ENCODE results near the gene PTGR2. TPM values are rescaled to one million over a fixed set of nuclear protein-coding genes. Genes with fewer than 3 reads are reported as not detected.
"Not testable (repeated sequence)": the region's sequence is repeated elsewhere in the genome, so short reads cannot be mapped to it uniquely, and the experiment has no call there.

Gene PTGR2
- total RNA-seq, 1 experiment from 2014 or later: 10.0 TPM

- not testable (repeated sequence) for H3K27me3 ChIP-seq (ENCODE audit: low read length); H3K79me2 ChIP-seq (ENCODE audit: low read length); H2AFZ ChIP-seq (ENCODE audit: low read length); H3K36me3 ChIP-seq (ENCODE audit: insufficient read depth, low read length); H3K4me3 ChIP-seq (ENCODE audit: low read length); H4K20me1 ChIP-seq (ENCODE audit: insufficient read depth, low read depth, low read length); DNase-seq; H3K9ac ChIP-seq (ENCODE audit: low read length); H3K27ac ChIP-seq (ENCODE audit: low read length); H3K4me1 ChIP-seq (ENCODE audit: low read length); H3K9me3 ChIP-seq (ENCODE audit: low read length); H3K9me2 ChIP-seq (replicated peaks; ENCODE audit: insufficient read depth, low read length); H3K4me2 ChIP-seq (ENCODE audit: low read depth, low read length, poor library complexity, severe bottlenecking)
Observed at GRCh38 chr14:73838293-73839034, 13.2 kb upstream of the PTGR2 start.

GRCh38 chr14:73842201-73842600 lies 9.4 kb upstream of the PTGR2 start:
- Histone ChIP-seq H3K27me3 (ENCODE audit: low read length) (no peaks in the 10 kb centered on the region), H2AFZ (ENCODE audit: low read length) (no peak overlapping the region)

GRCh38 chr14:73842851-73843250 lies 8.8 kb upstream of the PTGR2 start:
- Histone ChIP-seq H3K27me3 (ENCODE audit: low read length) (no peaks in the 10 kb centered on the region), H3K79me2 (ENCODE audit: low read length) (no peaks in the 10 kb centered on the region), H4K20me1 (ENCODE audit: insufficient read depth, low read depth, low read length) (no peaks in the 10 kb centered on the region), H3K9me2 (replicated peaks; ENCODE audit: insufficient read depth, low read length) (no peaks in the 10 kb centered on the region), H3K4me3 (ENCODE audit: low read length) (no peak overlapping the region), H3K9me3 (ENCODE audit: low read length) (no peaks in the 10 kb centered on the region), H3K9ac (ENCODE audit: low read length) (no peak overlapping the region), H3K4me2 (ENCODE audit: low read depth, low read length, poor library complexity, severe bottlenecking) (no peak overlapping the region), H3K4me1 (ENCODE audit: low read length) (no peaks in the 10 kb centered on the region), H2AFZ (ENCODE audit: low read length) (no peak overlapping the region), H3K27ac (ENCODE audit: low read length) (no peak overlapping the region), H3K36me3 (ENCODE audit: insufficient read depth, low read length) (no peaks in the 10 kb centered on the region)
- no peak for DNase-seq

More at GRCh38 chr14:73842201-73842600, 9.4 kb upstream of the PTGR2 start:
- Histone ChIP-seq H3K9ac (ENCODE audit: low read length) (no peak overlapping the region), H3K36me3 (ENCODE audit: insufficient read depth, low read length) (no peaks in the 10 kb centered on the region), H3K79me2 (ENCODE audit: low read length) (no peaks in the 10 kb centered on the region), H3K4me2 (ENCODE audit: low read depth, low read length, poor library complexity, severe bottlenecking) (no peak overlapping the region), H3K9me2 (replicated peaks; ENCODE audit: insufficient read depth, low read length) (no peaks in the 10 kb centered on the region), H4K20me1 (ENCODE audit: insufficient read depth, low read depth, low read length) (no peaks in the 10 kb centered on the region), H3K27ac (ENCODE audit: low read length) (no peak overlapping the region), H3K4me3 (ENCODE audit: low read length) (no peak overlapping the region), H3K4me1 (ENCODE audit: low read length) (no peaks in the 10 kb centered on the region), H3K9me3 (ENCODE audit: low read length) (no peaks in the 10 kb centered on the region)
- no peak for DNase-seq

GRCh38 chr14:73843296-73843695 lies 8.3 kb upstream of the PTGR2 start:
- no peaks in the 10 kb centered on the region for H3K4me1 ChIP-seq (ENCODE audit: low read length)
- H3K79me2 ChIP-seq (ENCODE audit: low read length): no peaks in the 10 kb centered on the region
- H2AFZ ChIP-seq (ENCODE audit: low read length): no peak overlapping the region
- no peak overlapping the region for H3K27ac ChIP-seq (ENCODE audit: low read length)
- no peaks in the 10 kb centered on the region for H3K27me3 ChIP-seq (ENCODE audit: low read length)
- no peak overlapping the region for H3K4me3 ChIP-seq (ENCODE audit: low read length)
- no peaks in the 10 kb centered on the region for H3K9me2 ChIP-seq (replicated peaks; ENCODE audit: insufficient read depth, low read length)
- H4K20me1 ChIP-seq (ENCODE audit: insufficient read depth, low read depth, low read length): no peaks in the 10 kb centered on the region
- no peak for DNase-seq
- no peaks in the 10 kb centered on the region for H3K9me3 ChIP-seq (ENCODE audit: low read length)
- no peaks in the 10 kb centered on the region for H3K36me3 ChIP-seq (ENCODE audit: insufficient read depth, low read length)
- no peak overlapping the region for H3K9ac ChIP-seq (ENCODE audit: low read length)
- no peak overlapping the region for H3K4me2 ChIP-seq (ENCODE audit: low read depth, low read length, poor library complexity, severe bottlenecking)

- no peak for DNase-seq
Observed at GRCh38 chr14:73846947-73847346, 4.7 kb upstream of the PTGR2 start.

GRCh38 chr14:73851000-73851399 lies 631 bp upstream of the PTGR2 start:
- peak overlapping the region; percentile 74 for H3K4me3 ChIP-seq (ENCODE audit: low read length)

More at GRCh38 chr14:73846947-73847346, 4.7 kb upstream of the PTGR2 start:
- H3K27me3 ChIP-seq (ENCODE audit: low read length): no peaks in the 10 kb centered on the region
- H3K9me2 ChIP-seq (replicated peaks; ENCODE audit: insufficient read depth, low read length): no peaks in the 10 kb centered on the region
- no peak overlapping the region for H3K4me3 ChIP-seq (ENCODE audit: low read length)
- H2AFZ ChIP-seq (ENCODE audit: low read length): no peak overlapping the region
- H3K4me2 ChIP-seq (ENCODE audit: low read depth, low read length, poor library complexity, severe bottlenecking): no peak overlapping the region
- no peak overlapping the region for H3K27ac ChIP-seq (ENCODE audit: low read length)
- no peaks in the 10 kb centered on the region for H3K9me3 ChIP-seq (ENCODE audit: low read length)
- H3K4me1 ChIP-seq (ENCODE audit: low read length): peaks cover 11% of the 10 kb centered on the region
- no peaks in the 10 kb centered on the region for H3K36me3 ChIP-seq (ENCODE audit: insufficient read depth, low read length)
- peaks cover 1% of the 10 kb centered on the region; the same call in 1 of the 2 replicates for H3K79me2 ChIP-seq (ENCODE audit: low read length)
- H3K9ac ChIP-seq (ENCODE audit: low read length): no peak overlapping the region
- no peaks in the 10 kb centered on the region for H4K20me1 ChIP-seq (ENCODE audit: insufficient read depth, low read depth, low read length)

GRCh38 chr14:73859145-73859544 lies 7.5 kb downstream of the PTGR2 start:
- DNase-seq: no peak
- no peak overlapping the region for H3K9ac ChIP-seq (ENCODE audit: low read length)
- H3K27ac ChIP-seq (ENCODE audit: low read length): no peak overlapping the region
- peaks cover 13% of the 10 kb centered on the region for H3K4me1 ChIP-seq (ENCODE audit: low read length)
- no peak overlapping the region for H3K4me2 ChIP-seq (ENCODE audit: low read depth, low read length, poor library complexity, severe bottlenecking)
- H3K27me3 ChIP-seq (ENCODE audit: low read length): no peaks in the 10 kb centered on the region
- no peaks in the 10 kb centered on the region for H3K9me3 ChIP-seq (ENCODE audit: low read length)
- H2AFZ ChIP-seq (ENCODE audit: low read length): no peak overlapping the region
- peaks cover 8% of the 10 kb centered on the region; the same call in 1 of the 2 replicates for H3K36me3 ChIP-seq (ENCODE audit: insufficient read depth, low read length)
- H3K9me2 ChIP-seq (replicated peaks; ENCODE audit: insufficient read depth, low read length): no peaks in the 10 kb centered on the region
- 0 out of 2 replicates have a peak, but pooled peaks cover 3% of the 10 kb centered on the region for H3K79me2 ChIP-seq (ENCODE audit: low read length)
- H3K4me3 ChIP-seq (ENCODE audit: low read length): no peak overlapping the region
- H4K20me1 ChIP-seq (ENCODE audit: insufficient read depth, low read depth, low read length): no peaks in the 10 kb centered on the region

More at GRCh38 chr14:73851000-73851399, 631 bp upstream of the PTGR2 start:
- no peak overlapping the region for H3K27ac ChIP-seq (ENCODE audit: low read length)
- no peaks in the 10 kb centered on the region for H3K36me3 ChIP-seq (ENCODE audit: insufficient read depth, low read length)
- H3K9ac ChIP-seq (ENCODE audit: low read length): peak overlapping the region; percentile 91
- peak overlapping the region; percentile 73 for H3K4me2 ChIP-seq (ENCODE audit: low read depth, low read length, poor library complexity, severe bottlenecking)
- no peaks in the 10 kb centered on the region for H3K27me3 ChIP-seq (ENCODE audit: low read length)
- DNase-seq: peak; percentile 48
- H3K79me2 ChIP-seq (ENCODE audit: low read length): peaks cover 11% of the 10 kb centered on the region; the same call in 1 of the 2 replicates
- H3K9me2 ChIP-seq (replicated peaks; ENCODE audit: insufficient read depth, low read length): no peaks in the 10 kb centered on the region
- no peaks in the 10 kb centered on the region for H3K9me3 ChIP-seq (ENCODE audit: low read length)
- H2AFZ ChIP-seq (ENCODE audit: low read length): peak overlapping the region; percentile 80
- no peaks in the 10 kb centered on the region for H4K20me1 ChIP-seq (ENCODE audit: insufficient read depth, low read depth, low read length)
- H3K4me1 ChIP-seq (ENCODE audit: low read length): peaks cover 28% of the 10 kb centered on the region

DNA sequence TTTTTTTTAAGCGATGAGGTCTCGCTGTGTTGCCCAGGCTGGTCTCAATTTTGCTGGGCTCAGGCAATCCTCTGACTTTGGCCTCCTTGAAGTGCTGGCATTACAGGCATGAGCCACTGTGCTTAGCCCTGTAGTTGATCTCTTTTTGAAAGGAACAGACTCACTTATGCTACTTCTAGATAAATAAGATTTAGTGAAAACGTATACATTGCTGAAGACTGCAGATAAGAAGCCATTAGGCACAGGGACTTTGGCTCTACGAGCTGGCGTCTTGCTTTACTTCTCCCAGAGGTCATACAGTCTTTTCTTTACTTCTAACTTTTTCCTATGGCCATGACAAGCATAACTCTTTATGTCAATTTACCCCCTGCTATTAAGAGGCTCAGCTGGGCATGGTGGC lies 9.4 kb downstream of the PTGR2 start:
- DNase-seq: no peak
- Histone ChIP-seq H3K9ac (ENCODE audit: low read length) (no peak overlapping the region), H3K27me3 (ENCODE audit: low read length) (no peaks in the 10 kb centered on the region), H3K4me1 (ENCODE audit: low read length) (peaks cover 8% of the 10 kb centered on the region), H3K9me3 (ENCODE audit: low read length) (no peaks in the 10 kb centered on the region), H3K27ac (ENCODE audit: low read length) (no peak overlapping the region), H3K4me3 (ENCODE audit: low read length) (no peak overlapping the region), H3K4me2 (ENCODE audit: low read depth, low read length, poor library complexity, severe bottlenecking) (no peak overlapping the region), H3K9me2 (replicated peaks; ENCODE audit: insufficient read depth, low read length) (no peaks in the 10 kb centered on the region), H4K20me1 (ENCODE audit: insufficient read depth, low read depth, low read length) (no peaks in the 10 kb centered on the region), H3K36me3 (ENCODE audit: insufficient read depth, low read length) (peaks cover 8% of the 10 kb centered on the region; the same call in 1 of the 2 replicates), H2AFZ (ENCODE audit: low read length) (no peak overlapping the region), H3K79me2 (ENCODE audit: low read length) (0 out of 2 replicates have a peak, but pooled peaks cover 3% of the 10 kb centered on the region)

Measured in Karpas-422 (cell line).